Endothelial cell of umbilical vein (primary cell): ENCODE measurements around the gene LRRC43. TPM values are rescaled to one million over a fixed set of nuclear protein-coding genes. Genes with fewer than 3 reads are reported as not detected.

ENCODE experiments used
- BruUV-seq: library from RNA; stranded (reverse); fragments of 400-500 nt; replicated peaks from 2 replicates; lab custom pipeline; 2021; lab: Mats Ljungman, UMichigan
- CTCF ChIA-PET: fragments of 300-600, 350-600 bp; sonication (Branson Sonifier 250); formaldehyde crosslinking; loops from one replicate; lab custom pipeline; 2021; ENCODE audit warnings: antibody characterized with exemption, inconsistent platforms; lab: Charles Lee
- POLR2A ChIA-PET: fragments of 300-600, 350-600 bp; sonication (Branson Sonifier 250); formaldehyde crosslinking; loops from one replicate; lab custom pipeline; 2021; ENCODE audit warnings: antibody characterized with exemption, inconsistent platforms; lab: Charles Lee
- DNase-seq: peaks from one replicate; pipeline ENCODE4 v3.0.0-alpha.2; 2011; ENCODE audit warnings: low read depth, low spot score
- FAIRE-seq: peaks from 2 replicates; lab custom pipeline; 2011; peaks lifted over from hg19 to GRCh38; lab: Jason Lieb, UNC
- H2AFZ ChIP-seq: 2 replicates; pipeline ENCODE4 v1.6.0; 2012; ENCODE audit warnings: low read depth, low read length, control low read depth, inconsistent platforms
- H3K27ac ChIP-seq: 2 replicates; pipeline ENCODE4 v1.5.1; 2011; ENCODE audit warnings: low read depth, mild to moderate bottlenecking, control low read depth, low read length, moderate library complexity; ENCODE audit not compliant: insufficient read depth
- H3K27me3 ChIP-seq, 2 experiments: 2 replicates each; pipeline versions ENCODE4 v1.6.0 to v1.6.1; 2011; ENCODE audit warnings: low read length in 2 of 2, mixed read lengths in 1 of 2; ENCODE audit not compliant: control insufficient read depth in 2 of 2, insufficient read depth in 2 of 2
- H3K36me3 ChIP-seq, 2 experiments: 2 replicates in 1 of 2; 3 replicates in 1 of 2; pipeline ENCODE4 v1.5.1; 2011; ENCODE audit warnings: low read length in 2 of 2, mild to moderate bottlenecking in 1 of 2, moderate library complexity in 1 of 2; ENCODE audit not compliant: control insufficient read depth in 2 of 2, insufficient read depth in 2 of 2; ENCODE audit errors: extremely low read depth in 1 of 2
- H3K4me1 ChIP-seq: 3 replicates; pipeline ENCODE4 v1.5.1; 2011; ENCODE audit warnings: mild to moderate bottlenecking, low read length; ENCODE audit not compliant: control insufficient read depth, insufficient read depth; ENCODE audit errors: extremely low read depth
- H3K4me2 ChIP-seq: 2 replicates; pipeline ENCODE4 v1.6.1; 2011; ENCODE audit warnings: low read length, control low read depth, mixed read lengths; ENCODE audit not compliant: insufficient read depth
- H3K4me3 ChIP-seq, 3 experiments: fragments of 200-600 bp in 1 of 3; sonication (generic), shearing (Covaris generic) in 1 of 3; replicated peaks in 1 of 3; 2 replicates each; pipeline ENCODE4 v1.5.1; 2011 to 2016; ENCODE audit warnings: control low read depth in 3 of 3, low read length in 3 of 3, mild to moderate bottlenecking in 2 of 3, inconsistent platforms in 1 of 3, low read depth in 1 of 3, moderate library complexity in 1 of 3; ENCODE audit not compliant: insufficient read depth in 1 of 3
- H3K79me2 ChIP-seq: 2 replicates; pipeline ENCODE4 v1.6.0; 2012; ENCODE audit warnings: low read length, inconsistent platforms; ENCODE audit not compliant: control insufficient read depth, insufficient read depth
- H3K9ac ChIP-seq: replicated peaks from 2 replicates; pipeline ENCODE3; 2011; ENCODE audit warnings: low read length, control low read depth; ENCODE audit not compliant: insufficient read depth; ENCODE audit errors: extremely low read depth
- H3K9me1 ChIP-seq: replicated peaks from 3 replicates; pipeline ENCODE4 v1.6.0; 2011; ENCODE audit warnings: mild to moderate bottlenecking, low read length; ENCODE audit not compliant: control insufficient read depth, insufficient read depth; ENCODE audit errors: extremely low read depth
- H3K9me3 ChIP-seq: replicated peaks from 2 replicates; pipeline ENCODE4 v1.5.1; 2012; ENCODE audit warnings: low read length, inconsistent platforms; ENCODE audit not compliant: control insufficient read depth, insufficient read depth
- H4K20me1 ChIP-seq: replicated peaks from 2 replicates; pipeline ENCODE3; 2011; ENCODE audit warnings: mild to moderate bottlenecking, low read length; ENCODE audit not compliant: control insufficient read depth, insufficient read depth; ENCODE audit errors: extremely low read depth
- EZH2 ChIP-seq: IDR thresholded peaks from 2 replicates; pipeline ENCODE4 v1.6.1; 2012; ENCODE audit warnings: borderline replicate concordance, low read depth, mild to moderate bottlenecking, moderate library complexity, low read length, inconsistent platforms; ENCODE audit not compliant: severe bottlenecking
- FOS ChIP-seq: IDR thresholded peaks from 2 replicates; pipeline ENCODE4 v1.6.1; 2011; ENCODE audit warnings: mild to moderate bottlenecking, low read length, moderate library complexity, borderline replicate concordance; ENCODE audit not compliant: insufficient read depth
- JUN ChIP-seq: IDR thresholded peaks from 2 replicates; pipeline ENCODE4 v1.6.1; 2011; ENCODE audit warnings: borderline replicate concordance, low read depth; ENCODE audit not compliant: insufficient read length, insufficient read depth
- MAX ChIP-seq: IDR thresholded peaks from 2 replicates; pipeline ENCODE4 v1.6.1; 2011; ENCODE audit not compliant: insufficient read depth, insufficient read length
- MYC ChIP-seq: IDR thresholded peaks from one replicate; pipeline ENCODE4 v1.6.1; 2011; ENCODE audit warnings: mild to moderate bottlenecking, low read depth, low read length
- POLR2A ChIP-seq: IDR thresholded peaks from 2 replicates; pipeline ENCODE4 v1.6.1; 2012; ENCODE audit warnings: low read depth, mild to moderate bottlenecking, control low read depth, low read length
- dilution Hi-C: fragments of 300-500 bp; cut with MboI; formaldehyde crosslinking; loops from one replicate; pipeline ENCODE4 v1.15.0; 2019; ENCODE audit warnings: low sequenced_read_pairs; ENCODE audit not compliant: extremely low pct_ligation_motif_present
- intact Hi-C: fragments of 100-400 bp; cut with micrococcal nuclease; formaldehyde crosslinking; loops from one replicate; pipeline ENCODE4 v1.10.0; 2022
- polyA plus RNA-seq, 4 experiments: library from polyadenylated mRNA; depleted of rRNA in 3 of 4; stranded (reverse) in 3 of 4; unstranded in 1 of 4; fragments of >200 nt; gene quantifications; 2 replicates each; pipeline versions ENCODE4 v1.2.1 to v1.2.3, GENCODE V29; 2011 to 2012; ENCODE audit warnings: missing spikeins in 1 of 4
- total RNA-seq: library from RNA; stranded (reverse); gene quantifications from 2 replicates; pipeline ENCODE4 v1.2.3, GENCODE V29; 2021
- TF ChIP-seq, protein P1 (sequence below), 2 donors: IDR thresholded peaks; 1 replicate in 1 of 2; 2 replicates in 1 of 2; pipeline ENCODE4 v1.5.1; 2011; ENCODE audit warnings: low read length in 2 of 2, mild to moderate bottlenecking in 2 of 2, moderate library complexity in 2 of 2, control low read depth in 1 of 2, inconsistent platforms in 1 of 2, low read depth in 1 of 2; ENCODE audit not compliant: insufficient read depth in 1 of 2; ENCODE audit errors: extremely low read depth in 1 of 2

LRRC43 gene
- total and polyA plus RNA-seq, 2 donors (not counting 3 experiments of a cell fraction or from before 2014, with no cell fraction given): 3.1 to 3.4 TPM

GRCh38 chr12:122158700-122159285 lies 24.1 kb upstream of the LRRC43 start:
- DNase-seq: no peak
- FAIRE-seq: no peak

More at GRCh38 chr12:122158700-122159285, 24.1 kb upstream of the LRRC43 start:
- Histone ChIP-seq H3K4me3 (no peak overlapping the region), H2AFZ (no peak overlapping the region), H3K9me1 (no peaks in the 10 kb centered on the region), H3K9me3 (no peaks in the 10 kb centered on the region), H3K4me2 (no peak overlapping the region), H4K20me1 (no peaks in the 10 kb centered on the region), H3K27ac (no peak overlapping the region), H3K79me2 (no peaks in the 10 kb centered on the region), H3K36me3 (no peaks in the 10 kb centered on the region), H3K9ac (no peak overlapping the region), H3K4me1 (no peaks in the 10 kb centered on the region), H3K27me3 (no peaks in the 10 kb centered on the region)
- dilution Hi-C loops (no loop called here), intact Hi-C loops (no loop called here)
- no peak for TF ChIP-seq EZH2
- TF ChIP-seq JUN: no peak
- TF ChIP-seq, protein P1, sequence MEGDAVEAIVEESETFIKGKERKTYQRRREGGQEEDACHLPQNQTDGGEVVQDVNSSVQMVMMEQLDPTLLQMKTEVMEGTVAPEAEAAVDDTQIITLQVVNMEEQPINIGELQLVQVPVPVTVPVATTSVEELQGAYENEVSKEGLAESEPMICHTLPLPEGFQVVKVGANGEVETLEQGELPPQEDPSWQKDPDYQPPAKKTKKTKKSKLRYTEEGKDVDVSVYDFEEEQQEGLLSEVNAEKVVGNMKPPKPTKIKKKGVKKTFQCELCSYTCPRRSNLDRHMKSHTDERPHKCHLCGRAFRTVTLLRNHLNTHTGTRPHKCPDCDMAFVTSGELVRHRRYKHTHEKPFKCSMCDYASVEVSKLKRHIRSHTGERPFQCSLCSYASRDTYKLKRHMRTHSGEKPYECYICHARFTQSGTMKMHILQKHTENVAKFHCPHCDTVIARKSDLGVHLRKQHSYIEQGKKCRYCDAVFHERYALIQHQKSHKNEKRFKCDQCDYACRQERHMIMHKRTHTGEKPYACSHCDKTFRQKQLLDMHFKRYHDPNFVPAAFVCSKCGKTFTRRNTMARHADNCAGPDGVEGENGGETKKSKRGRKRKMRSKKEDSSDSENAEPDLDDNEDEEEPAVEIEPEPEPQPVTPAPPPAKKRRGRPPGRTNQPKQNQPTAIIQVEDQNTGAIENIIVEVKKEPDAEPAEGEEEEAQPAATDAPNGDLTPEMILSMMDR (IDR thresholded peaks at IDR 0.05; ENCODE audit: extremely low read depth in 1 of 2, insufficient read depth in 1 of 2, low read depth in 1 of 2, low read length in 2 of 2): no peak
- TF ChIP-seq POLR2A: no peak
- TF ChIP-seq FOS: no peak
- TF ChIP-seq MAX: no peak
- no peak for TF ChIP-seq MYC
- ChIA-PET POLR2A (no interaction called here), CTCF (interaction anchor here (1.5 to 4.0 kb wide), 2 partner anchors 28 to 33 kb away, joined by 5 to 18 read pairs; no protein-coding TSS in a partner anchor)
- BruUV-seq: no TSS peak
